Epithelial cell of proximal tubule (primary cell): ENCODE results near the gene CAPN14. TPM values are rescaled to one million over a fixed set of nuclear protein-coding genes. Genes with fewer than 3 reads are reported as not detected.

Source experiments
- DNase-seq: peaks from one replicate; pipeline ENCODE4 v3.0.0-alpha.2; 2011; ENCODE audit warnings: low read depth
- H3K4me3 ChIP-seq: 2 replicates; pipeline ENCODE4 v1.5.1; 2011; ENCODE audit warnings: low read depth, mild to moderate bottlenecking, low read length
- total RNA-seq: library from RNA; depleted of rRNA; stranded (reverse); fragments of >200 nt; gene quantifications from 2 replicates; pipeline ENCODE4 v1.2.3, GENCODE V29; 2015
- TF ChIP-seq, protein P1 (sequence below): conservative IDR thresholded peaks from 2 replicates; pipeline ENCODE4 v1.5.1; 2012; ENCODE audit warnings: low read depth, mild to moderate bottlenecking, low read length

Gene CAPN14
- total RNA-seq, 1 donor from 2014 or later: 0.46 TPM

DNA sequence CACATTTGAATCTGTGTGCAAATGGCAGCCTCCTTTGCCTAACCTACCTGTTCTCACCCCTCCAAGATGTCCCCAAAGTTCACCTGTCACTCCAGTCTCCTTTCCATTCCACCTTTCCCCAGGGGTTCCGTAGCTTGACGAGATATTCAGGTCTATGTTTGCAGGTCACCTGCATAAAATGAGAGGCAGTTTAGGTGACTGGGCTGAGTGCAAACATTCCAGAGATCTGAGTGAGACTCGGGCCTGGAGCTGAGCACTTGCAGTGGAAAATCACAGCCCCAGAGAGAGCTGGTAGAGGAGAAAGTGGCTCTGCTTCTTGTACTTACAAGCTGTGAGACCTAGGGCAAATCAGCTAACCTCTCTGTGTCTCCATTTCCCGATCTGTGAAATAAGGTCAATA lies 20.1 kb downstream of the CAPN14 start:
- no peak overlapping the region for H3K4me3 ChIP-seq
- DNase-seq: no peak
- TF ChIP-seq, protein P1, sequence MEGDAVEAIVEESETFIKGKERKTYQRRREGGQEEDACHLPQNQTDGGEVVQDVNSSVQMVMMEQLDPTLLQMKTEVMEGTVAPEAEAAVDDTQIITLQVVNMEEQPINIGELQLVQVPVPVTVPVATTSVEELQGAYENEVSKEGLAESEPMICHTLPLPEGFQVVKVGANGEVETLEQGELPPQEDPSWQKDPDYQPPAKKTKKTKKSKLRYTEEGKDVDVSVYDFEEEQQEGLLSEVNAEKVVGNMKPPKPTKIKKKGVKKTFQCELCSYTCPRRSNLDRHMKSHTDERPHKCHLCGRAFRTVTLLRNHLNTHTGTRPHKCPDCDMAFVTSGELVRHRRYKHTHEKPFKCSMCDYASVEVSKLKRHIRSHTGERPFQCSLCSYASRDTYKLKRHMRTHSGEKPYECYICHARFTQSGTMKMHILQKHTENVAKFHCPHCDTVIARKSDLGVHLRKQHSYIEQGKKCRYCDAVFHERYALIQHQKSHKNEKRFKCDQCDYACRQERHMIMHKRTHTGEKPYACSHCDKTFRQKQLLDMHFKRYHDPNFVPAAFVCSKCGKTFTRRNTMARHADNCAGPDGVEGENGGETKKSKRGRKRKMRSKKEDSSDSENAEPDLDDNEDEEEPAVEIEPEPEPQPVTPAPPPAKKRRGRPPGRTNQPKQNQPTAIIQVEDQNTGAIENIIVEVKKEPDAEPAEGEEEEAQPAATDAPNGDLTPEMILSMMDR: no peak

DNA sequence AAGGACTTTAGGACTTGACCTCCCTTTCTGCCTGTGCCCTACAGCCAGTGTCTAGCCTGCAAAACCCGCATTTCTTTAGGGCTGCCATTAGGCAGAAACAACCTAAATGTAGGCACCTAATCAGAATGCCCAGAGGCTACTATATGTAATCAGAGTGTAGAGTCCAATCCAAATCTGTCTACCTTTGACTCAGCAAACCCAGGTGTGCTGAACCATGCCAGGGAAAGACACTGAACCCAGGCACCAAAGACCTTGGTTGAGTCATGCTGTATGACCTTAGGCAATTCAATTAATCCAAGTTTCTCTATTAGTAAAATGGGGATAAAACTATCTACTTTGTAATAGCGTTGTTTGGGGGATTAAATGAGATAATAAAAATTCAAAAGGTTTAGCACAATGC lies 20.7 kb downstream of the CAPN14 start:
- H3K4me3 ChIP-seq: no peak overlapping the region
- no peak for DNase-seq
- TF ChIP-seq, protein P1: no peak

DNA sequence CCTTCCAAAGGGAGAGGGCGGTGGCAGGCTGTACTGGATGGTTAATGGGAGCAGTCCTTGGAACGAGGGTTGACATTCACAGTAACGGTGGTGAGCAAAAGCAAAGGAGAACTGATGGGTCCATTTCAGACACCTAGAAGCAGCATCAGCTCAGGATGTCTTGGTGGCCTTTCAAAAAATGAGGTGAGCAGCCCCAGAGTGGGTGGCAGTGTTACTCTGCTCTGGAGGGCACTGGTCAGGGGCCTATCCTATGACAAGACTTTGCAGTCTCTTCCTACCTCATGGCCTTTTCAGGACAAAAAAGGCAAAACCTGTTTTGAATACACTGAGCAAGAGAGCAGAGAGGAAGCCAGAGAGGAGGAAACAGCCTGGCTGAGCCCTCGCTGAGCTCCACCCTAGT lies 23.5 kb downstream of the CAPN14 start:
- TF ChIP-seq, protein P1: no peak
- no peak for DNase-seq

GRCh38 chr2:31192851-31193392 lies 24.4 kb downstream of the CAPN14 start:
- TF ChIP-seq, protein P1: no peak
- H3K4me3 ChIP-seq: no peak overlapping the region
- DNase-seq: no peak

More for the DNA sequence above, 23.5 kb downstream of the CAPN14 start:
- no peak overlapping the region for H3K4me3 ChIP-seq

GRCh38 chr2:31192396-31192795 lies 24.9 kb downstream of the CAPN14 start:
- no peak for DNase-seq
- no peak overlapping the region for H3K4me3 ChIP-seq
- TF ChIP-seq, protein P1: no peak

GRCh38 chr2:31191931-31192330 lies 25.4 kb downstream of the CAPN14 start:
- TF ChIP-seq, protein P1: no peak
- H3K4me3 ChIP-seq: no peak overlapping the region
- DNase-seq: no peak

- TF ChIP-seq, protein P1: no peak
- DNase-seq: no peak
- H3K4me3 ChIP-seq: no peak overlapping the region
These were observed 27.1 kb downstream of the CAPN14 start for GRCh38 chr2:31190188-31190587.
